IPS DF 4.7 (cell line): Measurements from ENCODE around the gene CC2D2B.
"Not testable (repeated sequence)": the region's sequence is repeated elsewhere in the genome, so short reads cannot be mapped to it uniquely, and the experiment has no call there.

Experiments used
- DNase-seq: peaks from one replicate; pipeline ENCODE4 v3.0.0-alpha.2; 2013; ENCODE audit warnings: low spot score; ENCODE audit errors: extremely low read depth

Gene CC2D2B

GRCh38 chr10:96022739-96023138 is 115.0 kb downstream of the CC2D2B start:
- DNase-seq = no peak

- no peak for DNase-seq
Measured at GRCh38 chr10:96023168-96023567, 115.4 kb downstream of the CC2D2B start.

GRCh38 chr10:96025566-96025965 is 117.8 kb downstream of the CC2D2B start:
- DNase-seq = peak; percentile 49

- DNase-seq = no peak
Measured at GRCh38 chr10:96034625-96035024, 126.8 kb downstream of the CC2D2B start.

GRCh38 chr10:96038476-96039387 is 131.0 kb downstream of the CC2D2B start:
- DNase-seq = no peak

DNA sequence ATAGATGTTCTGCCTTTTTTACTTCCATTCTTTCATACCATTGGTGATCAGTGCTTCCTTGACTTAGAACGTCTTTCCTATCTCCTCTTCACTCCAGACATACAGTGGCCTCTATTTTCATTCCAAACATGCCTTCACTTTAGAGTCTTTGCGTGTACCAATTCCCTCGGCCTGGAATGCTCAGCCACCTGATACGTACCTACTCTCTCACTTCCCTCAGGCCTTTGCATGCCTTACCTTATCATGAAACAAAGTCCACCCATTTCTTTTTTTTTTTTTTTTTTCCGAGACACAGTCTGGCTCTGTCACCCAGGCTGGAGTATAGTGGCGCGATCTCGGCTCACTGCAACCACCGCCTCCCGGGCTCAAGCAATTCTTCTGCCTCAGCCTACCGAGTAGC is 133.4 kb downstream of the CC2D2B start:
- DNase-seq = no peak

DNA sequence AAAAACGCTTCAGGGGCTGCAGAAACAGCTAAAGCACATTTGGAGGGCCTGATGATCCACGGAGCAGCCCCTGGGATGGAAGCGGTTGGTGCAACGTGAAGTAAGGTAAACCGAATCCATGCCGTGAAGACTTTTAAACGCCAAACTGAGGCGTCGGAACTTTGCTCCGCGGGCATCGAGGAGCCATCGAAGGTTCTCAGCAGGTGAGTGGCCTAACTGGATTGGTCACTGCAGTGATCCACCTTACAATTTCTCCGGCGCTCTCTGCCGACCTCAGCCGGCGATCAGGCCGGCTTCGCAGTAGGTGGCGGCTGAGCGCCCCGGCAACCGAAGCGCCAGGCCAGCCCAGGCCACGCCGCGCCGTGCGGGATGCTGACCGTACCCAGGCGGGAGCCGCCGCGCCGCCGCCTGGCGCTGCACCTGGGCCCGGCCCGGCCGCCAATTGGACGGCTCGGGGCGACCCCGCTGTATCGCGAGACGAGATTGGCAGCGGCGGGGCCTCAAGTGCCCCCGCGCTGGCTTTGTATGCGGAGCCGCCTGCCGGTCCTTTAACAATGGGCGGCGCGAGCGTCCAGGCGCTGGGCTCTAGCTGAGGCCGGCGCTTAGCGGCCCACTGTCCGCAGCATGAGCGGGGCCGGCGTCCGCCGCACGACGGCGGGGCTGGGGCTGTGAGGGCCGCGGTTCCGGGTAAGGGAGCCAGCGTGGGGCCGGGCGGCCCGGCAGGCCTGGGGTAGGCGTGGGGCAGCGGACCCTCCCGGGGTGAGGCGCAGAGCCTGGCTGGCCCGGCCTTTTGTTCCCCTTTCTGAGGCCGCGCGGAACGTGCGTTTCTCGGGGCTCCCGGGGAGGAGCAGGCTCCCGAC is 135.5 kb downstream of the CC2D2B start, which contains the start of gene CCNJ:
Gene CCNJ, plus strand, starts transcription at position 551 of the 860 bp plus-strand sequence. CDS start 811 bp downstream, outside the sequence.
- peak; percentile 22 for DNase-seq

- DNase-seq = no peak
Measured at GRCh38 chr10:96043893-96044715, 136.3 kb downstream of the CC2D2B start.

DNA sequence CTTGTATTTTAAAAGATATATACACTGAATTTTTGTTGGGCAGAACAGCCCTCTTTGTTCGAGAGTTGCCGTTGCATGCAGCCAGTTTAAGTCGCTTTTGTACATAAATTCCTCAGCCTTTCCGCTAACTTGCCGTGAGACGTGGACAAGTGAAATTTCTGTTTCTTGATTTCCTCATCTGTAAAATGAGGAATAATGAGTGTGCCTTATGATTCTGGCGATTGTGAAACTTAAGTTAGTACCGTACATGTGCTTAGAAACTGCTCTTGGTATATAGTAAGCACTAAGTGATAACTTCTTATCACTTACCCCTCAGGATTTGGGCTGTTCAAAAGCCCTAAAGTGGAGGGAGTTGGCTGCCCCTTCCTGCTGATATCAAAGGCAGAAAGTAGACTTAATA is 137.0 kb downstream of the CC2D2B start:
- no peak for DNase-seq

- no peak for DNase-seq
Measured at GRCh38 chr10:96046546-96046945, 138.8 kb downstream of the CC2D2B start.

DNA sequence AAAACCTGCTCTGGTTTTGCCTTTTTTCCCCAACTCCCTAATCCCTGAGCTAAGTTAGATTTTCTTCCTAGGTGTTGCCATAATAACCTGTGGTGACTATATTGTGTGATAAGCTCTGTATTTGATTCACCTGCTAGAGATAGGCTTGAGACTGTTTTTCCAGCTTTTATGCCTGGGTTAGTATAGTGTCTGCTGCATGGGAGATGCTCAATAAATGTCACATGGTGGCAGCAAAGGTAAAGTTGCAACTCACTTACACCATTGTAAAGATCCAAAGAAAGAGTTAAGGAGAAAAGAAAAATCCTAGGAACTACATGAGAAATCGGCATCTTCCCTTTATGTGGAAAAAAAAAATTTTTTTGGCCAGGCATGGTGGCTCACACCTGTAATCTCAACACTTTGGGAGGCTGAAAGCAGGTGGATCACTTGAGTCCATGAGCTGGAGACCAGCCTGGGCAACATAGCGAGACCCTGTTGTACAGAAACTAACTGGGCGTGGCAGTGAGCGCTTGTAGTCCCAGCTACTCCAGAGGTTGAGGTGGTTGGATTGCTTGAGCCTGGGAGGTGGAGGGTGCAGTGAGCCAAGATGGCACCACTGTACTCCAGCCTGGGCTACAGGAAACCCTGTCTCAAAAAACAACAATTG is 139.4 kb downstream of the CC2D2B start:
- no peak for DNase-seq

GRCh38 chr10:96047925-96048324 is 140.2 kb downstream of the CC2D2B start:
- not testable (repeated sequence) for DNase-seq

GRCh38 chr10:96049340-96049739 is 141.6 kb downstream of the CC2D2B start:
- DNase-seq = no peak

GRCh38 chr10:96053985-96054384 is 146.2 kb downstream of the CC2D2B start:
- DNase-seq = no peak

GRCh38 chr10:96056787-96057186 is 149.0 kb downstream of the CC2D2B start:
- DNase-seq = no peak

GRCh38 chr10:96061232-96061631 is 153.5 kb downstream of the CC2D2B start:
- no peak for DNase-seq

- no peak for DNase-seq
Measured at GRCh38 chr10:96072674-96073073, 164.9 kb downstream of the CC2D2B start.

DNA sequence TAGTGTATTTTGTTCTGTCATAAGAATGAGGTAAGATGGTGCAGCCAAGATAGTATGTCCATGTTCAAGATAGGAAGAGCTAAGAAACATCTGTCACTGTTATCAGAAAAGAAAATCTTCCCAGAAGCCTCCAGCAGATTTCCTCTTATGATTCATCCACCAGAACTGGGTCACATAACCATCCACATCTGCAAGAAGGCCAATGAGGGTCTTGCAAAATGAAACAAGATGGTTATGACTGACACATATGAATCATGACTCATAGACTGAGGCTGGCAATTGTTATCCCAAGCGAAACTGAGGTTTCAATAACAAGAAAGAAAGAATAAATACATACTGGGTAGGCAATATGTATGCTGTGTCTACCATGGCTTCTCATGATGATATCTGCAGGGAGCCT is 165.9 kb downstream of the CC2D2B start:
- no peak for DNase-seq

GRCh38 chr10:96074776-96075175 is 167.0 kb downstream of the CC2D2B start:
- DNase-seq = no peak

DNA sequence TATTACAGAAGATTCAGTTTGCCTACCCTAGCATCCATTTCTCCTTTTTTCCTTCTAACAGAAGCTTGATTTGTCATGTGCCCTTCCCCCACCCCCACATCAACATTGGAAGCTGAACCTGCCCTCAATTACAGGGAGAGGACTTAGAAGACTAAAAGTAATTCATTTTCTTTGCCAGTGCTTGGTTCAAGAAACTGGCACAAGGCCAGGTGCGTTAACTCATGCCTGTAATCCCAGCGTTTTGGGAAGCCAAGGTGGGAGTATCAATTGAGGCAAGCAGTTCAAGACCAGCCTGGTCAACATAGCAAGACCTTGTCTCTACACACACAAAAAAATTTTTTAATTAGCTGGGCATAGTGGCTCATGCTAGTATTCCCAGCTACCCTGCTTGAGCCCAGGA is 168.2 kb downstream of the CC2D2B start:
- DNase-seq = no peak

GRCh38 chr10:96077156-96077555 is 169.4 kb downstream of the CC2D2B start:
- DNase-seq = no peak
